NCI-H146 treated with DMSO at 0.1 percent for 48 hours (cell line): Measurements from ENCODE around the gene ABRAXAS1.
"Not testable (repeated sequence)": the region's sequence is repeated elsewhere in the genome, so short reads cannot be mapped to it uniquely, and the experiment has no call there.

ENCODE experiments used
- DNase-seq: peaks from one replicate; lab custom pipeline; 2025; ENCODE audit not compliant: unreplicated experiment; lab: John Stamatoyannopoulos, UW

The ABRAXAS1 gene

GRCh38 chr4:83484500-83485461 lies at the start of gene ABRAXAS1:
TSS of gene ABRAXAS1 (minus strand) at chr4:83485100. CDS start at chr4:83485072, 28 bp downstream.
- peak; percentile 32 for DNase-seq

GRCh38 chr4:83527671-83528070 lies 42.8 kb upstream of the ABRAXAS1 start:
- no peak for DNase-seq

- DNase-seq = no peak
These were observed 37.3 kb upstream of the ABRAXAS1 start for GRCh38 chr4:83522239-83522638.

GRCh38 chr4:83516042-83516772 lies 31.3 kb upstream of the ABRAXAS1 start:
- no peak for DNase-seq

- no peak for DNase-seq
These were observed 25.5 kb upstream of the ABRAXAS1 start for GRCh38 chr4:83510442-83510841.

GRCh38 chr4:83509156-83509585 lies 24.3 kb upstream of the ABRAXAS1 start:
- not testable (repeated sequence) for DNase-seq

GRCh38 chr4:83504996-83505395 lies 20.1 kb upstream of the ABRAXAS1 start:
- DNase-seq = no peak

- no peak for DNase-seq
These were observed 19.6 kb upstream of the ABRAXAS1 start for GRCh38 chr4:83504503-83504902.

DNA sequence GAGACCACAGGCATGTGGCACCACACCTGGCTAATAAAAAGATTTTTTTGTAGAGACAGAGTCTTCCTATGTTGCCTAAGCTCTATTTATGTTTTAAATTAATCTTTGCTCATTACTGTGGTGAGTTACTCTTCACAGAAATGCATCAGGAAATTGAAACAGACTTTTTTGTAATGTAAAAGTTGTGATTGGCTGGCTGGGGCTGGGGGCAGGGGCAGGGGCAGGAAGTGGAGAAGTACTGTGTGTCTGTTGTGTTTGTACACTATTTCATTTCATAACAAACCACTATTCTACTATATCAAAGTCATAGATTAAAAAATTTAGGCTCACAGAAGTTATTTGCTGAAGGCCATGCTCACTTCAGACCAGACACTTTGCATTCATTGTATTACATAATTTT lies 19.1 kb upstream of the ABRAXAS1 start:
- DNase-seq = no peak

GRCh38 chr4:83501671-83502070 lies 16.8 kb upstream of the ABRAXAS1 start:
- DNase-seq = not testable (repeated sequence)

DNA sequence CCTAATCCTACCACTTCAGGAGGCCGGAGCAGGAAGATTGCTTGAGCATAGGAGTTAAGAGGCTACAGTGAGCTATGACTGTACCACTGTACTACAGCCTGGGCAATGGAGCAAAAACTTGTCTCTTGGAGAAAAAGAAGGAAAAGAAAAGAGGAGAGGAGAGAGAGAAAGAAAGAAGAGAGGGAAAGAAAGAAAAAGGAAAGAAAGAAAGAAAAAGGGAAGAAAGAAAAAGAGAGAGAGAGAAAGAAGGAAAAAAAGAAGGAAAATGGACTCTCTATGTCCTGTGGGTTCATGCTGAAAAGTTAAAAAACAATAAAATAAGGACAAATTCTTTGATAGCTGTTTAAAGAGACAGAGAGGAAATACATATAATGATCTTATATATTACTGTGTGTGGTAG lies 13.3 kb upstream of the ABRAXAS1 start:
- DNase-seq = no peak

DNA sequence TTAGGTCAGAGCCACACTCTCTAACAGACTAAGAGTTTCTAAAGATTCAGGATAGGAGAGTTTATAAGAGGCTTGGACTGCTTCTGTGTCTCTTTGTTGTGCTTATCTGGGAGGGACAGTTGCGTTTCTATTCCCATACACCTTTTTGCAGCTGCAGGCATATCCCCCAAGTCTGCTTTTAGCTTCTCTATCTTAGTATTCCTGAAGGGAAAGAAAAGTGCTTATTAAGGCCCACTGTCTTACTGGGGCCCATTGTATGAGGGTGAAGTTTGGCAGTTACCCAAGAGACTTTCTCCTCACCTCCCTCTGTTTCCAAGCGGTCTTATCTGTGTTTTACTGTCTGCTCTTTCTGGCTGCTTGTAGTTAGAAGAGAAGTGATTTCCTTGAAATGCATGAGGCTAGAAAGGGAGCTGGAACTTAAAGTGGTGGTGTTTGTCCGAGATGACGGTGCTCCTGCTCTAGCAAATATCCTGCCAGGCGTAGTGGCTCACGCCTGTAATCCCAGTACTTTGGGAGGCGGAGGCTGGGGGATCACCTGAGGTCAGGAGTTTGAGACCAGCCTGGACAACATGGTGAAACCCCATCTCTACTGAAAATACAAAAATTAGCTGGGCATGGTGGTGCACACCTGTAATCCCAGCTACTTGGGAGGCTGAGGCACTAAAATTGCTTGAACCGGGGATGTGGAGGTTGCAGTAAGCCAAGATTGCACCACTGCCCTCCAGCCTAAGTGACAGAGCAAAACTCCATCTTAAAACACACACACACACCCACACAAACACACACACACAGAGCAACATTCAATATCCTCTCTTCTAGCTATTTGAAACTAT lies 11.4 kb upstream of the ABRAXAS1 start:
- DNase-seq = not testable (repeated sequence)

GRCh38 chr4:83490876-83491450 lies 6.1 kb upstream of the ABRAXAS1 start:
- DNase-seq = no peak

DNA sequence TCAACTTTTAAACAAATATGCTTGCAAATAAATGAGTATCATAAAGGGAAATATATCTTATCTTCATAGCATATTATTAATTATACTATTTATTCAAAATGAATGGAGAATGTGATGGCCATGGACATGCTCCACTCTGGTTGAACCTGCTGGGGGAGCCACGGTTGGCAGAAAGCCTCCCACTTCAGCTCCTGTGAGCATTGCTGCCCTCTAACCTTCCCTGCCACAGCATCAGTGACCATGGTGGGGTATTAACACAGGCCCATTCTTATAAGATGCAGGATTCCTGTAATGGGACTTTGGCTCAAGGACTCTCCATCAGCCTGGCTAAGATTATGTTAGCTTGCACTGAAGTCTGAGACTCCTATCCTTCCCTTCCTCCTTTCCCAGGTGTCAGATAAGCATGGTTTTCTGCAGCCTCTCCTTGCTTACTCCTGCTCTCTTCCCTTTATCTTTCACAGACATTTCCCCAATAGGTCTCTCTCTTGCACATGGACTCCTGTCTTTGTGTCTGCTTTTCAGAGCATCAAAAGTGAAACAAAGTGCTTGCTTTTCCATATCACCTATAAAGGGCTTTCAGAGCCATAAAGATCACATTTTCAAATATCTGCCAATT lies 4.9 kb upstream of the ABRAXAS1 start:
- DNase-seq = no peak

DNA sequence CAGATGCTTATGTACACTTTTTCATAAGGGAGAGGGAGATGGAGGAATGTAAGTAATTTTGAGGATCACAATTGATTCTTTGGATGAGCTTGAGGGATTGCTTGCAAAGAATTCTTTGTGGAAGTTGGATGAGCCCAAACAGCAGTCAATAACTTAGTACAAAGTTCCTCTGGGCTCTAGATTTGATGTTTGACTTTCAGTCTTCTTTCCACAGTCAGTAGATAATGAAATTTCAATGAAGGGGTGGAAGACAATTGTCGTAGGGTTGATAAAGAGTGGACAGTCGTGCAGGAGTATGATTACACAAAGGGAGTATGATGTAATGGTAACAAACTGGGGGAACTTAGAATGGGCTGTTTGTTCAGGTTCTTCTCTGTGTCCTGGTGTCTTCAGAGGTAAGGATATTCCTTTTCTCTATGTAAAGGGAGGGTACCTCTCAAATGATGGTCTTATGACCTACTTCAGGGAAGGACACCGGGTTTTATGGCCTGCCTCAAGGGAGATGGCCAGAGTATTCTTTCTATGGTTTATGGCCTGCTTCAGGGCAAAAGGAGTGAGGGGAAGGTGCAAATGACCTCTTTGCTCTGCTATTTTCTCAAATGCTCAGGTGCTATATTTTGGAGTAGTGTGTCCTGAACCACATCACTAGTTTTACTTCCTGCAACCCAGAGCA lies 1.7 kb upstream of the ABRAXAS1 start:
- no peak for DNase-seq

DNA sequence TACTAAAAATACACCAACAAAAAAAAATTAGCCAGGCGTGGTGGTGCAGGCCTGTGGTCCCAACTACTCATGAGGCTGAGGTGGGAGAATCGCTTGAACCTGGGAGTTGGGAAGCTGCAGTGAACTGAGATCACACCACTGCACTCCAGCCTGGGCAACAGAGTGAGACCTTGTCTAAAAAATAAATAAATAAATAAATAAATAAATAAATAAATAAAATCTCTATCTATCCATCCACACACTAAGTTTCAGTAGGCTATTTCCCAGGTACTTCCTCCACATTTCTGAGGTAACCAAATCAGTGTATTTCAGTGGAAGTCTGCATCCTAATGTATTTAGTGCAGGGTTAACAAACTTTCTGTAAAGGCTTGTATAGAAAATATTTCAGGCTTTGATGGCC lies 10.9 kb downstream of the ABRAXAS1 start:
- DNase-seq = no peak

DNA sequence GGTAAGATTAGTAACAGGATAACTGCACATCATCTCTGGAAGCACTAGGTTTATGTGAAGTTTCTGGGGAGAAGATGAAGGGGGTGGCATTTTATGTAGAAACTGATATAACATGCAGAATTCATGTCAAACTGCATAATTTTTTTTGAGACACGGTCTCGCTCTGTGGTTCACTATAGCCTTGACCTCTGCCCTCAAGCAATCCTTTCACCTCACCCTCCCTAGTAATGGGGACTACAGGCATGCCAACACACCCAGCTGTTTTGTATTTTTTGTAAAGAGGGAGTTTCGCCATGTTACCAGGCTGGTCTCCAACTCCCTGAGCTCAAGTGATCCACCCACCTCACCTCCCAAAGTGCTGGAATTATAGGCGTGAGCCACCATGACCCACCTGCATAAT lies 11.5 kb downstream of the ABRAXAS1 start:
- no peak for DNase-seq

- DNase-seq = no peak
These were observed 28.8 kb downstream of the ABRAXAS1 start for GRCh38 chr4:83456184-83456501.

DNA sequence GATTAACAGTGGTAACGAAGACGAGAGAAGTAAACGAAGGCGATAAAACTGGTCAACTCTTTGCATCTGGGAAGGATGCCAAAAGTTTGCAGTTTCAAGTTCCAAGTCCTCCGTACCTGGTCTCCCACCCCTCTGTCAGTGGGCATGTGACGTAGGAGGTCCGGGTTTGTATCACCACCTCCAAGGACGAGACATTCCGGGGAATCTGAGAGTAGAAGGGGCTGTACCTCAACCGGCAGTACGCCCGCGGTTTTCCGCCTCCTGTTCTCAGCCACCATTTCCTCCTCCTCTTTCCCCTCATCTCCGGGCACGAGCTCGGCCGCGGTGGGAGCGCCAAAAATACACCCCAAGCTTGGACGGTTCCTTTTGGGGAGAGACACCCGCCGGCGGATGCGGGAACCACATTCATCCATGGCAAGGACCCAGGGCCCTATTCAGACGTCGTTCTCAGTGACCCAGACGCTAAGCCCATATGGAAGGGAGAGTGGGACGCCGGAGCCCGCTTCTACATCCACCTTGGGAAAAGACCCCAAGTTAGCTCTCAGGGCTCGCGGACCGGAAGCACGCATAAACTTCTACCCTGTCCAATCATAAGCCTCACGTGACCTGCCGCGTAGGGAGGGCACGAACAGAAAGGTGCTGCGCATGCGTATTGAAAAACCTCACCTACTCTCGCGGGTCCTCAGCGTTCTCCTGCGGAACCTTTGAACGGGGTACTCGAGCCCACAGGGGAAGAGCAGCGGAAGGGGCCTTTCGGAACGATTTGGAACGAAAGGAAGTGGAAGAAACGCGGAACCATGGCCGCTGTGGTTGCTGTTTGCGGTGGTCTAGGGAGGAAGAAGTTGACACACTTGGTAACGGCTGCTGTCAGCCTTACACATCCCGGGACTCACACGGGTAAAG lies 29.4 kb downstream of the ABRAXAS1 start, which contains the start of the genes HELQ and MRPS18C:
Gene HELQ (minus strand): TSS at position 543 of the 903 bp plus-strand sequence. CDS start 130 bp downstream, at position 413.
Gene MRPS18C (plus strand): TSS at position 778 of the 903 bp plus-strand sequence. CDS start 20 bp downstream, at position 798.
- DNase-seq = peak; percentile 73
